HG02588 (cell line): ENCODE data around the gene ERICH6B.

ENCODE experiments used
- ATAC-seq: cut with Tn5 transposase; IDR thresholded peaks from one replicate; pipeline ENCODE4 v1.9.1; 2021; ENCODE audit warnings: mild to moderate bottlenecking, moderate library complexity; ENCODE audit not compliant: unreplicated experiment

ERICH6B gene

GRCh38 chr13:45602183-45603170, 13.1 kb downstream of the ERICH6B start:
- no peak for ATAC-seq

DNA sequence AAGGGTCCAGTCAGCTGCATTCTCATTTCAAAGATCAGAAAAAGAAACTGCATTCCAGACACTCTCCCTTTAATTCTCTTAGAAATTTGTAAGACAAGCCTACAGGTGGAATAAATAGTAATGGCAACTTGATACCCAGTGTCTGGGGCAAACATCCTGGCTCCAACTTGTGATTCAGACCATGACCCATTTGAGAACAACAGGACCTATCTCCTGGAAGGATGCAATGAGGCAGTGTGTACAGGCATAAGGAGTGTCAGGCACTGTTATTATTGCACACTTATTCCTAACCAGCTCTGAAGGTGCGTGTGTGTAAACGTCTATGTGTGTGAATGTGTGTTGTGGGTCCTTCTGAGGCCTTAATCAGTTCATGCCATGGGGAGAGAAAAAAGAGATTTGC, 13.9 kb downstream of the ERICH6B start:
- no peak for ATAC-seq

DNA sequence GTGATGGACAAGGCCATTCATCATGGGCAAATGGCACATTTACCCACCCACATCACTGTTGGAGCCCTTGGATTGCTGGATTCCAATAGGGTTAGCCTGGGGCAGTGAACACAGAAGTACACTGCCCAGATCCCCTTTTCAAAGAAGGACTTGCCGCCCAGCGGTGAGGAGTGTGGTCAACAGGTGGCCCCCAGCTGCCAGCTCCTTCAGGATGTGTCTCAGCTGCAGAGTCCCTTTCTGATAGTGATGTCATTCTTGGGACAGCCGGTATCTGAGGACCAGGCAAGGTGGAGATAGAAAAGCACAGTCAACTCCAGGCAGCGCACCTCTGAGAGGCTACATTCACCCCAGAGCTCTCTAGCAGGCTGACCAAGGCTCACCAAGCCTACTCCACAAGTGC, 16.9 kb downstream of the ERICH6B start:
- ATAC-seq = no peak

DNA sequence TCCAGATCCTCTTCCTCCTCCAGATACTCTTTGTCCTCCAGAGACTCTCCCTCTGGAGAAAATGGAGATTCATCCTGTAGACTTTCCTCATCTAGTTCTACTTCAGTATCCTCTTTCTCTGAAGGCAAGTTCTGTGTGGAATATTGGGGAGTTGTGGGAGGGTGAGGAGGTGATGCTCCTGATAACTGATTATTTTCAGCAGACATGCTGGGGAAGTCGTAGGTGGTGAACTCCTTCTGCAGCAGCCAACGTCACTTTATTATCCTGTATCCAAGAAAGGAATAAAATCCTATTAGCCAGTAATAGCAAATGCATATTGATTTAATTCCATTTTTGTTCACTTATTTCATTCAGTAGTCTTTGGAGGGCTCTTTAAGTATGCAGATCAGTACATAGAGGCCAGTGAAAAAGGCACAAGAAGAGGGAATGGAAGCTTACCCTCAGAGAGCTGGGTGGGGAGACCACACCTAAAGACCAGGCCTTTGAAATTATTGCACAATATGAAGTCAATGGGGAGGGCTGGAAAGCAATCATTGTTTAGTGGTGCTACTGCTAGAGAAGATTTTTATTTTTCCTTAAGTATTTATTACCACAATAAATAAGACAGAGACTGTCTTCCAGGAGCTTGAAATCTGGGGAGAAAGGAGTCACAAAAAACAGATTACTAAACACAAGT, 18.6 kb downstream of the ERICH6B start:
- ATAC-seq = no peak

DNA sequence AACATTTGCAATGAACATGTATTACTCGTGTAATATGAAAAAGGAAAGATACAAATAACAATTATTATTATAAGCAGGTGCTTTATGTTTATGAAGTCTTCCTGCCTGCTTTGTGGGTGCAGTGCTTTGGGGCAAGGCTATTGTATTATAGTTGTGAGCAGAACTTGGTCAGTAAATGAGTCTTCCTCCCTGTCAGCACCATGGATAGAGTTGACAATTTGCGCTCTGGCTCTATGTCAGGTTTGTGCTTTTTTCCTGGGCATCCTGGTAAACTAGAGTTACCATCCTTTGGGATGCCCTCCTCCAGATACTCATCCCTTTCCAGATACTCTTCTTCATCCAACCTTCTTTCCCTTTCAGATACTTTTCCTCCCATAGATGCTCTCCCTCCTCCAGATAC, 19.6 kb downstream of the ERICH6B start:
- ATAC-seq = no peak

DNA sequence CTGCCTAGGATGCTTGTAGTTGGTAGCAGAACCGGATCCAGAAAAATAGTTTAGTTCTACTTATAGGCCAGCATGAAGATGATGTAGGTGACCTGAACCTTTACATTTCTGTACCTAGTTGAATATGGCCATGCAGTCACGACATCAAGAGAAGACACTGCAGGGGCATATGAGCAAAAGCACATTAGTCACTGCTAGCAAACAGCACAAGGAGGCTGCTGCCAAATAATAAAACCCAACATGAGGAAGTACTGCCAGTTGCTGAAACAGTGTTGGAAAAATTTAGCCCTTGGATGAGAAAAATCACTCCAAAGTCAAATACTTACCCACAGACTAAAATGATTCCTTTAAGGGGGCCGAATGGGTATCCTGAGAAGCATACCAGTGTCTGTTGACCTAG, 20.8 kb downstream of the ERICH6B start:
- ATAC-seq = no peak

DNA sequence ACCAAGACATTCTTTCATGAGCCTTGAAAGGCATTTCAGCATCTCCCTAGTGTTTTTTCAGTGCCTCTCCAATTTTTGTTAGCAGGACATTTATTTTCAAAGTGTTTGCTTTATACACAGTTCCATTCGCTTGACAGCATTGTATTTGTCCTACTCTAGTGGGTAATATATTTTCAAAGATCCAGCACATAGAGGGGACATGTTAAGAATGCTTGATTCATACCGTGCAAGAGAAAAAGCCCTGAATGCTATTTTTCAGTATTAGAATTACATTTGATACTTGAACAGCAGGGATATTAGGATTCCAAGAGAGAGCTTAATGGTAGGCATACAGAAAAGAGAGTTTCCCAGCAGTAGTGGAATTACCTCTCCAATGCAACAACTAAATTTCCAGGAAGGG, 21.3 kb downstream of the ERICH6B start:
- ATAC-seq = no peak

GRCh38 chr13:45592758-45593157, 22.8 kb downstream of the ERICH6B start:
- no peak for ATAC-seq

- no peak for ATAC-seq
Observed at GRCh38 chr13:45590066-45590465, 25.5 kb downstream of the ERICH6B start.

DNA sequence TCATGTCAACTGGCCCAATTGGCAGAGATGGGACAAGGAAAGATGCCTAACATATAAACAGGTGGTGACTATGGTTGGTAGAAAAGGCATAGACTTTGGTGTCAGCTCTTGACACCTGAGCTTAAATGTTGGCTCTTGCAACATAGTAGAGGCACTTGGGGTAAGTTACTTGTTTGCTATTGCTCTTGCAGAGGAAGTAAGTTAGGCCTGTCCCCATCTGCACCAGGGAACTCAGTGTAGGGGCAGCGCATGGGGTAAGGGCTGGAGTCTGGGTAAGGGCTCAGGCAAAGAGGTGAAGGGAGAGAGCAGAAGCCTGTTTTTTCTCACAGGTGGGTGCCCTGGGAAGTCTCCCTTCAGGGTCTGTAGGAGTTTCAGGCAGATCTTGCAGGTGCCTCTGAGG, 27.6 kb downstream of the ERICH6B start:
- ATAC-seq = no peak

- ATAC-seq = no peak
Observed at GRCh38 chr13:45584816-45585215, 30.7 kb downstream of the ERICH6B start.

GRCh38 chr13:45582408-45583076, 33.0 kb downstream of the ERICH6B start:
- no peak for ATAC-seq

DNA sequence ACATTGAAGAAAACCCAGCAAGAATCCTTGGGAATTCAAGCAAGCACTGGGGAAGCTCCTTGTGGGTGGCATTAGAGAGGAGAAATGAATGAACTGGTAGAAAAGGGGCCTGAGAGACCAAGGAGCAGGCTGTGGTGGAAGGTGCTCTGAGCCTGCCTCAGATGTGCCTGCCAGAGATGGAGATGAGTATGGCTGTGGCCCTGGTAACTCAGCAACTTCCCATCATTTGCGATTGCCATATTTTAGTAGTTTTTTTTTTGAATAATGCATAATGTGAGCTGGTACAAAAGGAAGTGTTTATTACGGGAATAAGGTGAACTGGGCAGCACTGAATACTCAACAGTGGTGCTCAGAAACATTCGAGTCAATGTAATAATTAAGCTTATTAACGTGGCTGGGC, 39.1 kb downstream of the ERICH6B start:
- no peak for ATAC-seq

- ATAC-seq = no peak
Observed at GRCh38 chr13:45575830-45576180, 39.7 kb downstream of the ERICH6B start.

DNA sequence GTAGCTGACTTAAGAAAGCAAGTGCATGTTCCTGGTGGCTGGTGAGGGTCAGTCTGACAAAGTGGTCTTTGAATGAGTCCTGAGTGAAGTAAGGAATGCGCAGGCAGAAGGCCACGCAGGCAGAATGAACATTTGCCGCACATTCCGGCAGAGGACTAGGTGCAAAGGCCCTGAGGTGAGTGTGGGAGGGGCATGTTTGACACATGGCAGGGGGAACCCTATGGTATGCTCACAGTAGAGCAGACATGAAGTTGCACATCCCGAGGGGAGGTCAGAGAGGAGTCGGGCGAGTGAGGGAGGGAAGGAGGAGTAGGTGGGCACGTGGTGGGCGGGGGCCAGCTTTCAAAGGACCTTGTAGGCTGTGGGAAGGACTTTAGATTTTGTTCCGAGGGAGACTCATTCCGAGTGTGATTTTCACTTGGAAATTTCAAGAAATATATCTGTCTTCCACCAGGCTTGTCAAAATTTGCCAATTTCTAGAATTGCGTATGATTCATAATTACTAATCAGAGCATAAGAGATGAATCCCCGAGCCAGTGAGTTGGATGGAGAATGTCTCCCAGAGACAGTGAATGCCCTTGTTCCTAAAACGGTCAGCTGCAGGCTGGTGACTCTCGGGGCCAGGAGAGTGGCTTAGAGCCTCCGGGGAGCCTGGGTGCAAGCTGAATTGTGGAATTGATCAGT, 40.3 kb downstream of the ERICH6B start:
- ATAC-seq = no peak

DNA sequence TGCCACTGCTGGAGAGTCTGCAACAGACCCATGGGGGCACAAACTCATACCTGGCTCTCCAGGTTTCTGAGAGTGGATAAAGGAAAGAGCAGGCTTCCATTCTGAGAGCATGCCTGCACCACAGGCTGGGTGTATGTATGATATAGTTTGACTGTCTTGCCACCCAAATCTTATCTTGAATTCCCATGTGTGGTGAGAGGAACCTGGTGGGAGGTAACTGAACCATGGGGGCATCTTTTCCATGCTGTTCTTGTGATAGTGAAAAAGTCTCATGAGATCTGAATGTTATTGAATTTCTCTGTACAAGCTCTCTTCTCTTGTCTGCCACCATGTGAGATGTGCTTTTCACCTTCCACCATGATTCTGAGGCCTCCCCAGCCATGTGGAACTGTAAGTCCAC, 50.2 kb downstream of the ERICH6B start:
- no peak for ATAC-seq

- ATAC-seq = no peak
Observed at GRCh38 chr13:45564133-45564776, 51.3 kb downstream of the ERICH6B start.

DNA sequence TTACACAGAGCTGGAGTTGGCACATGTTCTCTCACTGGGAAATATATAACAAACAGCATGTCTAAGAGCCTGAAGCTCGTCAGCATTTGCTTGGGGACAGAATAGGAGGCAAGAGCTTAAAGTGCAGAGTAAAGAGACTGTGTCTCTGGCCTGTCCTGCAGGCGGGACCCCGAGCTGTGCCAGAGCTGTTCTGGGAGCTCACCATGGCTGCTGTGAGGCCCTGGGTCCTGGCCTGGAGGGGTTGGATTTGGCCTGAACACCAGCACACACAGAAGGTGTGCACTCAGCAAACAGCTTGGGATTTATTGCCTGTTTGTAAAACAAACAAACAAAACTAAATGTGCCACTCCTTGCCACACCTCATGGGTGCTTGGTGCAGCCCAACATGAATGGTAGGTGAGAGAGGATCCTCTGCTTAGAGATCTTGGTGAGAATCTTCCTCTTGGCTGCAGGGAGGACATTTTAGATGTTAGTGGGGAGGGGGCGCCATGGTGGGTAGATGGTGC, 60.9 kb downstream of the ERICH6B start:
- ATAC-seq = no peak

GRCh38 chr13:45548281-45548680, 67.3 kb downstream of the ERICH6B start:
- ATAC-seq = no peak

DNA sequence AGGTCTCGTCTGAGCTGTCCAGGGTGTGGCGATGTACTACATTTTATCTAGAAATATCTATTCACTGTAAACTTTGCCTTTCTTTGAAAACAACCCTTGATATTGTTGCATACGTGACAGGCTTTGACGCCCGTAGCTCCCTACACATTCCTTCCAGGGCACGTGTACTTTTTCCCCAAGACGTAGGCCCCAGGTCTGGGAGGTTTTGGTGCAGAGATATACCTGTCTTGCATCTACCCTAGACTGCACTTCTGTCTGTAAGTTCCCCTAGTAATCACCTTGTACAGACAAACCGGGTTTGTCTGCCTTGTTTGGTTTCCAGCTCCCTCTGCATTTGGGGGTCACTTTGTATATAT, 69.2 kb downstream of the ERICH6B start:
- ATAC-seq = no peak
